Heart left ventricle (tissue), 16 donors: ENCODE data around the gene RAI2. TPM values are rescaled to one million over a fixed set of nuclear protein-coding genes. Genes with fewer than 3 reads are reported as not detected.

Source experiments
- ATAC-seq, 4 donors: fragments of 200-7000 bp; cut with Tn5 transposase; one replicate each; pipeline ENCODE4 v1.9.1; 2020 to 2022; ENCODE audit warnings: moderate library complexity in 4 of 4, mild to moderate bottlenecking in 3 of 4, moderate number of reproducible peaks in 1 of 4
- DNase-seq, 5 donors: peaks; one replicate each; pipeline ENCODE4 v3.0.0-alpha.2; 2020
- H3K27ac ChIP-seq, 12 donors: fragments of 200-600 bp; sonication (generic) in 4 of 12; one replicate each; pipeline versions ENCODE4 v1.5.0 to v1.8.0; 2016 to 2022; ENCODE audit warnings: mild to moderate bottlenecking in 2 of 12
- H3K27me3 ChIP-seq, 9 donors: fragments of 200-600 bp; sonication (generic) in 2 of 9; one replicate each; pipeline versions ENCODE4 v1.5.1 to v1.8.0; 2016 to 2022; ENCODE audit warnings: mild to moderate bottlenecking in 3 of 9
- H3K36me3 ChIP-seq, 9 donors: fragments of 200-600 bp; sonication (generic) in 2 of 9; one replicate each; pipeline versions ENCODE4 v1.5.0 to v1.8.0; 2018 to 2022; ENCODE audit warnings: mild to moderate bottlenecking in 2 of 9
- H3K4me1 ChIP-seq, 12 donors: fragments of 200-600 bp; sonication (generic) in 4 of 12; one replicate each; pipeline versions ENCODE4 v1.5.0 to v1.8.0; 2016 to 2022; ENCODE audit warnings: mild to moderate bottlenecking in 3 of 12
- H3K4me3 ChIP-seq, 12 donors: fragments of 200-600 bp; sonication (generic) in 4 of 12; one replicate each; pipeline versions ENCODE4 v1.5.0 to v1.8.0; 2017 to 2022; ENCODE audit warnings: mild to moderate bottlenecking in 9 of 12, moderate library complexity in 4 of 12
- H3K9me3 ChIP-seq, 12 donors: fragments of 200-600 bp; sonication (generic) in 4 of 12; one replicate each; pipeline versions ENCODE4 v1.5.0 to v1.8.0; 2016 to 2022; ENCODE audit warnings: mild to moderate bottlenecking in 1 of 12
- POLR2A ChIP-seq, 2 donors: fragments of 450-650 bp; IDR thresholded peaks; one replicate each; pipeline ENCODE4 v1.6.1; 2017; ENCODE audit warnings: antibody characterized with exemption in 2 of 2, mild to moderate bottlenecking in 2 of 2, moderate library complexity in 2 of 2
- WGBS, 4 donors: extraction: QIAGEN DNeasy Blood & Tissue Kit in 2 of 4; methylation state at CpG; one replicate each; pipeline versions ENCODE4 v1.1.5 to v1.1.7; 2013 to 2018; 5-methylcytosine and 5-hydroxymethylcytosine counted together
- intact Hi-C, 10 donors: fragments of 100-400 bp; cut with DNase I; formaldehyde crosslinking; loops; one replicate each; pipeline versions ENCODE4 v1.11.1 to v1.14.2; 2022
- polyA plus RNA-seq, 2 donors: library from polyadenylated mRNA; stranded (reverse); fragments of 200-250 nt; gene quantifications; one replicate each; pipeline ENCODE4 v1.2.3, GENCODE V29; 2013
- total RNA-seq, 9 donors: library from RNA; depleted of rRNA in 2 of 9; stranded (reverse); fragments of >200 nt in 2 of 9; fragmentation: NEBNext Ultra II Directional in 3 of 9; extraction: Animal tissue kit (Norgen Biotek cat#: 25700) in 3 of 9; gene quantifications; one replicate each; pipeline versions ENCODE4 v1.1.0 to v1.2.4, GENCODE V29; 2016 to 2023
- TF ChIP-seq, protein P1 (sequence below), 12 donors: fragments of 200-600 bp; sonication (generic) in 4 of 12; IDR thresholded peaks; one replicate each; pipeline versions ENCODE4 v1.5.0 to v1.8.0; 2018 to 2022; ENCODE audit warnings: antibody characterized with exemption in 12 of 12, mild to moderate bottlenecking in 5 of 12
- donor health status: ischemic (EF 13 %, LVEDD 7.1; RV severe dilation, severe dysfunction).
- donor health status: healthy with polysubstance abuse.
- donor health status: DM: no; HTN: yes; CAD: no.
- donor health status: DM: no; HTN: no; CAD: no.
- donor health status: ischemic (EF 25% LVEDD 6.9; RV normal size, moderate dysfunction).
- donor health status: ischemic (EF 25% LVEDD 5.7; RV mildly dilated, moderate dysfunction).
- donor health status: healthy.
- donor health status: DM: yes; HTN: yes; CAD: no.
- donor health status: ischemic (EF 35%, LVEDD 5.7; RV mildly dilated, moderate dysfunction).
- donor health status: nonischemic (EF 11% LVEDD 7.7; RV severe dilation, severe dysfunction).
- donor health status: DM: yes; HTN: yes; CAD: no.
- donor health status: PGD.
- donor health status: ischemic (EF 29% LVEDD 5.4; RV normal size, mild dysfunction).
- donor health status: nonischemic (EF 23%, LVEDD 6.1; RV moderate dilation, normal function).

The RAI2 gene
- total and polyA plus RNA-seq, 11 donors = 16.2 to 31.3 (median 22.1) TPM

- DNase-seq (no peak), ATAC-seq (no peak)
- no peaks in the 10 kb centered on the region for H3K9me3 ChIP-seq
- H3K27me3 ChIP-seq = peaks cover 0 to 32% (median 0%) of the 10 kb centered on the region in 9 donors
- intact Hi-C loops = no loop called here
- no peak for TF ChIP-seq POLR2A (IDR thresholded peaks at IDR 0.05)
- TF ChIP-seq, protein P1, sequence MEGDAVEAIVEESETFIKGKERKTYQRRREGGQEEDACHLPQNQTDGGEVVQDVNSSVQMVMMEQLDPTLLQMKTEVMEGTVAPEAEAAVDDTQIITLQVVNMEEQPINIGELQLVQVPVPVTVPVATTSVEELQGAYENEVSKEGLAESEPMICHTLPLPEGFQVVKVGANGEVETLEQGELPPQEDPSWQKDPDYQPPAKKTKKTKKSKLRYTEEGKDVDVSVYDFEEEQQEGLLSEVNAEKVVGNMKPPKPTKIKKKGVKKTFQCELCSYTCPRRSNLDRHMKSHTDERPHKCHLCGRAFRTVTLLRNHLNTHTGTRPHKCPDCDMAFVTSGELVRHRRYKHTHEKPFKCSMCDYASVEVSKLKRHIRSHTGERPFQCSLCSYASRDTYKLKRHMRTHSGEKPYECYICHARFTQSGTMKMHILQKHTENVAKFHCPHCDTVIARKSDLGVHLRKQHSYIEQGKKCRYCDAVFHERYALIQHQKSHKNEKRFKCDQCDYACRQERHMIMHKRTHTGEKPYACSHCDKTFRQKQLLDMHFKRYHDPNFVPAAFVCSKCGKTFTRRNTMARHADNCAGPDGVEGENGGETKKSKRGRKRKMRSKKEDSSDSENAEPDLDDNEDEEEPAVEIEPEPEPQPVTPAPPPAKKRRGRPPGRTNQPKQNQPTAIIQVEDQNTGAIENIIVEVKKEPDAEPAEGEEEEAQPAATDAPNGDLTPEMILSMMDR (IDR thresholded peaks at IDR 0.05) = no peak
- H3K36me3 ChIP-seq = no peaks in the 10 kb centered on the region
- peaks cover 0 to 79% (median 23%) of the 10 kb centered on the region in 12 donors for H3K4me1 ChIP-seq
- no peak overlapping the region for H3K4me3 ChIP-seq
- H3K27ac ChIP-seq = peak overlapping the region in 2 of 12 donors; percentile 5 to 48
- 49 to 70% (median 57%) methylated on average over 7 of the region's 7 CpGs for WGBS, 4 donors
Observed at GRCh38 chrX:17851874-17852273, 9.2 kb downstream of the RAI2 start.

DNA sequence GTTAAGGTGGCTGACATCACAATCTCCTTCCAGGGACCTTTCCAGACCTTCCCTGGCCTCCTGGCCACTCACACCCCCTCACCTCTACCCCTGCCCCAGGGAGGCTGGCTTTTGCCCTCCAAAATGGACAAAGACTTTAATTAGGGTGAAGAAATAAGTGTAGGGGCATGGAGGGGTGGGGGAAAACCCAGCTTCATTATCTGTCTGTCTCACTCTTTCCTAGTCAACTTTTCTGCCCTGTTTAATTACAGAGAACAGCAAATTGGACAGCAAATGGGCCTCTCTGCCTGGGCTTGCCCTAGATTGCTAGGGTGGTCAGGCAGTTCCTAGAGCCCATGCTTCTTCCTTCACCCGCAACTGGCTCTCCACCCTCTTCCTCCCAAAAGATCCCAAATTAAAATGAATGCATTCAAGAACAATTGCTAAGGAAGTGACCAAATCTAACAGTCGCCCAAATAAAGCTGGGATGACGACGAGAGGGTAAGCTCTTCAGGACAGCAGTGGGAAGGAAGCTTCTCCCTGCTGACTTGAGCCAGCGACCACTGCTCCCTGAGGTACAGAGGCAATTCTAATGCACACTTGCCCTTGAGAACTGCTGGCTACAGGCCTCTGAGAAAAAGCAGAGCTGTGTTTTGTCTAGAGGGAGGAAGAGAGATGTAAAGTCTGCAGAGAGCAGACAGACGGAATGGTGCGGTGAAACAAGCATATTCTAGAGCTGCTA, 12.4 kb downstream of the RAI2 start:
- no peak overlapping the region for H3K4me3 ChIP-seq
- H3K36me3 ChIP-seq = no peaks in the 10 kb centered on the region
- WGBS, 4 donors = 51 to 62% (median 54%) methylated on average over 7 of the region's 7 CpGs
- H3K9me3 ChIP-seq = no peaks in the 10 kb centered on the region
- DNase-seq (peak in 1 of 5 donors; percentile 26), ATAC-seq (peak in 3 of 4 donors; percentile 50 to 88 (median 52))
- H3K27me3 ChIP-seq = peaks cover 0 to 32% (median 0%) of the 10 kb centered on the region in 9 donors
- peak overlapping the region in 9 of 12 donors; percentile 29 to 77 (median 60) for H3K27ac ChIP-seq
- H3K4me1 ChIP-seq = peaks cover 0 to 75% (median 23%) of the 10 kb centered on the region in 12 donors
- intact Hi-C loops = no loop called here
- TF ChIP-seq POLR2A (IDR thresholded peaks at IDR 0.05) = no peak
- TF ChIP-seq, protein P1 (IDR thresholded peaks at IDR 0.05) = no peak

DNA sequence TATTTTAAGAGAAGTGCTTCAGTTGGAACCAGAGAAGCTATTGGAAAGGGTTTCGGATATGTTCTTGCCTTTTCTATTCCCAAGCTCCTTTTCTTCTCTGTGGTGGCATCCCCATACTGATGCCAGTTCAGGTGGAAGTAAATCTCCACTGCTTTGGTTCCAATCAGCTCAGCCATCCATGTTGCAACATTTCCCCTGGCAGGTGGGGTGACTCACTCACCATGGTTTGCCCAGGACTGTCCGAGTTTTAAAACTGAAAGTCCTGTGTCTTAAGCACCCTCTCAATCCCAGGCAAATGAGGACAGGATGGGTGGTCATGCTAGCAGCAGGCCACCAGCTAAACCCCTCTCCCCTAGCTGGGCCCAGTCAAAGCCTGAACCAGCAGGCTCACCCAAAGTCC, 15.1 kb downstream of the RAI2 start:
- 60 to 79% (median 76%) methylated on average over 2 of the region's 2 CpGs for WGBS, 4 donors
- TF ChIP-seq POLR2A (IDR thresholded peaks at IDR 0.05) = no peak
- TF ChIP-seq, protein P1 (IDR thresholded peaks at IDR 0.05) = no peak
- no peak for DNase-seq
- Histone ChIP-seq H3K9me3 (no peaks in the 10 kb centered on the region), H3K27ac (no peak overlapping the region), H3K4me3 (no peak overlapping the region), H3K36me3 (no peaks in the 10 kb centered on the region), H3K4me1 (peaks cover 0 to 67% (median 26%) of the 10 kb centered on the region in 12 donors), H3K27me3 (peaks cover 0 to 25% (median 0%) of the 10 kb centered on the region in 9 donors)
- peak in 1 of 4 donors; percentile 14 for ATAC-seq
- intact Hi-C loops = no loop called here

- no peak for DNase-seq
- Histone ChIP-seq H3K27ac (peak overlapping the region in 2 of 12 donors; percentile 39 to 61), H3K9me3 (no peaks in the 10 kb centered on the region), H3K4me1 (peaks cover 0 to 52% (median 21%) of the 10 kb centered on the region in 12 donors), H3K27me3 (peaks cover 0 to 19% (median 0%) of the 10 kb centered on the region in 9 donors), H3K4me3 (no peak overlapping the region), H3K36me3 (no peaks in the 10 kb centered on the region)
- intact Hi-C loops = no loop called here
- TF ChIP-seq, protein P1 (IDR thresholded peaks at IDR 0.05) = no peak
- TF ChIP-seq POLR2A (IDR thresholded peaks at IDR 0.05) = no peak
- ATAC-seq = no peak
- 43 to 75% (median 53%) methylated on average over 2 of the region's 2 CpGs for WGBS, 4 donors
Observed at GRCh38 chrX:17844236-17844635, 16.9 kb downstream of the RAI2 start.
